ENCODE measurements around the gene FSCB. TPM values are rescaled to one million over a fixed set of nuclear protein-coding genes. Genes with fewer than 3 reads are reported as not detected.

The FSCB gene
- polyA plus RNA-seq, 3 donors: not detected

GRCh38 chr14:44497148-44497547 lies 9.9 kb downstream of the FSCB start:
- Mint-ChIP-seq H3K4me1 (no peaks in the 10 kb centered on the region), H3K4me3 (no peak overlapping the region), H3K9me3 (peaks cover 0 to 13% (median 8%) of the 10 kb centered on the region in 7 donors), H3K27ac (no peak overlapping the region), H3K27me3 (ENCODE audit: low read depth in 3 of 3) (no peaks in the 10 kb centered on the region), H3K36me3 (no peaks in the 10 kb centered on the region)
- H3K36me3 ChIP-seq (replicated peaks in 1 of 2; ENCODE audit: control insufficient read depth in 1 of 2, insufficient read depth in 2 of 2, low read length in 2 of 2): no peaks in the 10 kb centered on the region
- no peak for TF ChIP-seq CTCF (IDR thresholded peaks at IDR 0.05)
- no peak overlapping the region for H3K27ac ChIP-seq (ENCODE audit: low read depth in 1 of 2, low read length in 2 of 2)
- no peak overlapping the region for H3K4me3 ChIP-seq (replicated peaks in 1 of 3; ENCODE audit: low read depth in 2 of 3, low read length in 3 of 3)
- peaks cover 7 to 9% of the 10 kb centered on the region in 2 donors for H3K9me3 ChIP-seq (replicated peaks in 1 of 2; ENCODE audit: control insufficient read depth in 1 of 2, insufficient read depth in 1 of 2, low read length in 2 of 2)
- WGBS (ENCODE audit: insufficient coverage): no CpG with 5 or more reads among the region's 1 CpG
- no peak overlapping the region for H3K4me2 ChIP-seq (replicated peaks; ENCODE audit: extremely low read depth, low read length, poor library complexity, severe bottlenecking)
- no peak overlapping the region for H3K9ac ChIP-seq (ENCODE audit: insufficient read depth, low read length, poor library complexity, severe bottlenecking)
- H3K27me3 ChIP-seq (ENCODE audit: control insufficient read depth in 2 of 2, insufficient read depth in 2 of 2, low read length in 2 of 2): no peaks in the 10 kb centered on the region
- no peak overlapping the region for H2AFZ ChIP-seq (ENCODE audit: insufficient read depth, low read depth, low read length, poor library complexity, severe bottlenecking)
- intact Hi-C loops (cut with micrococcal nuclease): no loop called here
- H3K79me2 ChIP-seq (ENCODE audit: insufficient read depth, low read length): no peaks in the 10 kb centered on the region
- H3K4me1 ChIP-seq (ENCODE audit: control insufficient read depth in 1 of 2, insufficient read depth in 2 of 2, low read length in 2 of 2): no peaks in the 10 kb centered on the region
- DNase-seq: no peak
- no peaks in the 10 kb centered on the region for H4K20me1 ChIP-seq (ENCODE audit: insufficient read depth, low read length)

- Histone ChIP-seq H3K4me2 (replicated peaks; ENCODE audit: extremely low read depth, low read length, poor library complexity, severe bottlenecking) (no peak overlapping the region), H2AFZ (ENCODE audit: insufficient read depth, low read depth, low read length, poor library complexity, severe bottlenecking) (no peak overlapping the region), H3K27me3 (ENCODE audit: control insufficient read depth in 2 of 2, insufficient read depth in 2 of 2, low read length in 2 of 2) (no peaks in the 10 kb centered on the region), H3K9ac (ENCODE audit: insufficient read depth, low read length, poor library complexity, severe bottlenecking) (no peak overlapping the region), H3K4me1 (ENCODE audit: control insufficient read depth in 1 of 2, insufficient read depth in 2 of 2, low read length in 2 of 2) (no peaks in the 10 kb centered on the region), H4K20me1 (ENCODE audit: insufficient read depth, low read length) (no peaks in the 10 kb centered on the region), H3K79me2 (ENCODE audit: insufficient read depth, low read length) (no peaks in the 10 kb centered on the region), H3K9me3 (replicated peaks in 1 of 2; ENCODE audit: control insufficient read depth in 1 of 2, insufficient read depth in 1 of 2, low read length in 2 of 2) (peaks cover 10 to 23% of the 10 kb centered on the region in 2 donors), H3K4me3 (replicated peaks in 1 of 3; ENCODE audit: low read depth in 2 of 3, low read length in 3 of 3) (no peak overlapping the region), H3K36me3 (replicated peaks in 1 of 2; ENCODE audit: control insufficient read depth in 1 of 2, insufficient read depth in 2 of 2, low read length in 2 of 2) (no peaks in the 10 kb centered on the region), H3K27ac (ENCODE audit: low read depth in 1 of 2, low read length in 2 of 2) (no peak overlapping the region)
- H3K36me3 Mint-ChIP-seq: no peaks in the 10 kb centered on the region
- H3K27ac Mint-ChIP-seq: no peak overlapping the region
- no peaks in the 10 kb centered on the region for H3K27me3 Mint-ChIP-seq (ENCODE audit: low read depth in 3 of 3)
- H3K4me1 Mint-ChIP-seq: no peaks in the 10 kb centered on the region
- intact Hi-C loops (cut with micrococcal nuclease): no loop called here
- TF ChIP-seq CTCF (IDR thresholded peaks at IDR 0.05): no peak
- no peak overlapping the region for H3K4me3 Mint-ChIP-seq
- DNase-seq: no peak
- H3K9me3 Mint-ChIP-seq: peaks cover 0 to 10% (median 5%) of the 10 kb centered on the region in 7 donors
Observed at GRCh38 chr14:44494137-44494536, 12.9 kb downstream of the FSCB start.
